Erythroblast (primary cell): ENCODE measurements around the gene COL13A1.

ENCODE experiments used
- GATA1 ChIP-seq: IDR thresholded peaks from 2 replicates; pipeline ENCODE4 v1.6.1; 2011; ENCODE audit warnings: low read depth, mild to moderate bottlenecking, control low read depth, low read length, moderate library complexity
- POLR2A ChIP-seq: IDR thresholded peaks from 2 replicates; pipeline ENCODE4 v1.6.1; 2011; ENCODE audit warnings: mild to moderate bottlenecking, low read length

- TF ChIP-seq POLR2A = no peak
- no peak for TF ChIP-seq GATA1
Measured at GRCh38 chr10:69958556-69958902, 156.8 kb downstream of the COL13A1 start.
